Measurements from ENCODE around the gene RASGRF2.

- TF ChIP-seq EZH2phosphoT487 (IDR thresholded peaks at IDR 0.05; ENCODE audit: borderline replicate concordance, low read length) (no peak), CTCF (IDR thresholded peaks at IDR 0.05; ENCODE audit: low read depth, low read length, poor library complexity, severe bottlenecking) (no peak)
These were observed 33.6 kb upstream of the RASGRF2 start for GRCh38 chr5:80926536-80926935.
